Activated T-cell treated with anti-CD3 and anti-CD28 coated beads for 48 hours (primary cell): ENCODE results near the gene SULT1C3.

Experiments used
- DNase-seq: peaks from one replicate; pipeline ENCODE4 v3.0.0-alpha.2; 2020; ENCODE audit warnings: low read depth

Gene SULT1C3

DNA sequence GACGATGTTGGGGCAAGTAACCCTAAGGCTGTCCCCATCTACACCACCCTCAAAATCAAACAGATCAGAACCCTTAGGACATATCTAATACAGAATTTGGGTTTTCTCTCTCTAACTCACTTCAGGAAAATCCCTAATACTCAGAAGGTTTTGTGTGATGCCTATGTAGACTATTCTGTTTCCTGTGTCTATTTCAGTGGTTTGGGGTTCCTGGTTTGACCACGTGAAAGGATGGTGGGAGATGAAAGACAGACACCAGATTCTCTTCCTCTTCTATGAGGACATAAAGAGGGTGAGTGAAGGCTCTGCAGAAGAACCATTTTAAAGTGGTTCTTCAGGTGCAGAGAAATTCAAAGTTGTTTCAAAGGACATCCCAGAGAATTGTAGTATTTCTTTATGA is 65.2 kb downstream of the SULT1C3 start:
- no peak for DNase-seq

DNA sequence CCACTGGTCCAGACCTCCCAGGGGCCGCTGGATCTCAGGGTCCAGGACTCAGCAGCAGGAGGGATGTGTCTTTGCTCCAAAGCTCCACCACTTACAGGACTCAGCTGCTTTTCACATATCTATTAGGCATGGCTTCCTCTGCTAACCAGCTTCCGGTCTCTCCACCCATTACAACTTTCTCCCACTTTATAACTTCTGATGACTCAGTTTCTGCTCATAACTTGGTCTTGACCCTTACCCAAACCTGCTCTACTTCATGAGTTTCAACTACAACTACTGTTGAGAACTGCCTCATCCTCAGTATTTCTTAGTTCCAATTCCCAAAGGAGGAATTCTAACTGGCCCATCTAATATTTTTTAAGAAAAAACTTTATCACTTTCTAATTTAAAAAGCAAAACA is 66.1 kb downstream of the SULT1C3 start:
- DNase-seq = no peak

DNA sequence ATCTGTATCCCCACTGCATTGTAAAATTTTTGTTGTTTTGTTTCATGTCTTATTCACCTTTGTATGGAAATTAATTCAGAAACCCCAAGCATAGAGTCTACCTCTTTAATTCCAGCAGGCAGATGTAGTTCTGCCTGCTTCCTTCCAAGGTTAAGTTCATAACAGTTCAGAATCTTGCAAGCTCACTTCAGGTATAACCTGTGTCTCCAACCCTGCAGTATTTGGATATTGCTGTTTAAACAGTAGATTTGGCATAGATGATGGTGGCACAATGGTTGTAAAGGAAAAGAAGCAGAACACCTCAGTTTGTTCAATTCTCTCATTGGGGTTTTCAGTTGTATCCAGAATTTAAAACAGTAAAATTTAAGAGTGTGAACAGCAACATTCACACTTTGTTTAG is 70.1 kb downstream of the SULT1C3 start:
- DNase-seq = no peak
